Measurements from ENCODE around the gene EDAR. TPM values are rescaled to one million over a fixed set of nuclear protein-coding genes. Genes with fewer than 3 reads are reported as not detected.

Gene EDAR
- total RNA-seq, 2 donors from 2014 or later = 0.69 to 1.1 TPM

DNA sequence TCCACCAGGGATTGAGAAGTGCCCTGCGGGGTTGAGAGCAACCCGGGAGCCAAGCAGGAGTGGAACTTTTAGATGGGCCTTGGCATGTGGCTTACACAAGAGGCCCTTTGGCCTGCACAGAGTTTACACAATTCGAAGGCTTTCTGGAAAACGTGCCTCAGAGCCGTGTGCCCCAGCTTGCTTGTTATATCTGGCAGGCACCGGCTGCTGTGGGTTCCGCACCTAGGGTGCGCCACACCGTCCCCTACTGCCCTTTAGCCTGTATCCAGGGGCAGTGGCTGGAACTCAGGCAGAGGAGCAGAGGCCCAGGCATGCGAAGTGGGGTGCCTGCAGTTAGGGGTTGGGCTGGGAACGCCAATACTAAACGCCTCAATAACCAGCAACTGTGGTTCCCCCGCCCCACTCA is 32.9 kb upstream of the EDAR start:
- intact Hi-C loops (cut with DNase I) = no loop called here

DNA sequence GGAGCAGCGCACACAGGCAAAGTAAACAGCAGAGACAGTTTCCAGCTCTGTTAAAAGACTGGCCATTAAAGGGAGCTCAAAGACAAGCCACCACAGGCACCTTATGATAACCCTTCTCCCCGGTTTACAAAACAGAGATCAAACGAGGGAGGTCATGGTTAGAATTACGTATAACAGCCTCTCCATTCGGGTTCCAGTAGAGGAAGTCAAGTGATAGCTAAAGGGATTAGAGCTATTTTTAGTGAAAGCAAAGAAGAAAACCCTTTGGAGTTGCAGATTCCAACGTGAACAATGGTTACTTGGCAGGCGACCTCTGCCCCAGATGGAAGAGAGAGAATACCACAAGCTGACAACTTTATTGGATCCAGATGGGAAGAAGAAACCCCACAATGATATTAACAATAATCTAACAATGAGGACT is 31.2 kb upstream of the EDAR start:
- intact Hi-C loops (cut with DNase I) = no loop called here
- TF ChIP-seq CTCF (IDR thresholded peaks at IDR 0.05) = no peak
- Histone ChIP-seq H3K4me3 (no peak overlapping the region), H3K9me3 (no peaks in the 10 kb centered on the region), H3K4me1 (no peaks in the 10 kb centered on the region), H3K36me3 (no peaks in the 10 kb centered on the region), H3K9ac (ENCODE audit: low read depth in 2 of 2, low read length in 2 of 2) (no peak overlapping the region), H3K27ac (no peak overlapping the region), H3K27me3 (no peaks in the 10 kb centered on the region)
- DNase-seq = no peak

More for the DNA sequence above, 32.9 kb upstream of the EDAR start:
- Histone ChIP-seq H3K9ac (ENCODE audit: low read depth in 2 of 2, low read length in 2 of 2) (no peak overlapping the region), H3K9me3 (no peaks in the 10 kb centered on the region), H3K27me3 (no peaks in the 10 kb centered on the region), H3K27ac (no peak overlapping the region), H3K4me1 (no peaks in the 10 kb centered on the region), H3K4me3 (no peak overlapping the region), H3K36me3 (no peaks in the 10 kb centered on the region)
- no peak for DNase-seq
- TF ChIP-seq CTCF (IDR thresholded peaks at IDR 0.05) = no peak

DNA sequence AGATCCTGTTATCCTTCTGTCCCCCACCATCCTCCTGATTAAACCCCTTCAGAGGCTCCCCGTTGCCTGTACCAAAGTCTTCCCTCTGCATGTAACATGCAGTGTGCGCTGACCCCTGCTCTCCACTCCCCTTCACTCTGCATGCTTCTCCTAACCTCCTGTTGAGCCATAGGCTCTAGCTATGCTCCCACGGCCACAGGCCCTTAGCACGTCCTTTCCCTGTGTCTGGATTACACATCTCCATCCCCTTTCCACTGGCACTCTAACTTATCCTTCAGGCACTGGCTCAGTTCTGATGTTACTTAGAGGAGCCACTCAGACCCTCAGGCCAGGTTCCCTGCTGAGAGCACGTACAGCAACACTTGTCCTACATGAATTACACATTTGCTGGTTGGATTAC is 29.4 kb upstream of the EDAR start:
- no peaks in the 10 kb centered on the region for H3K9me3 ChIP-seq
- no peaks in the 10 kb centered on the region for H3K36me3 ChIP-seq
- H3K27me3 ChIP-seq = no peaks in the 10 kb centered on the region
- intact Hi-C loops (cut with DNase I) = no loop called here
- H3K4me1 ChIP-seq = no peaks in the 10 kb centered on the region
- H3K27ac ChIP-seq = no peak overlapping the region
- no peak for TF ChIP-seq CTCF (IDR thresholded peaks at IDR 0.05)
- DNase-seq = no peak
- no peak overlapping the region for H3K9ac ChIP-seq (ENCODE audit: low read depth in 2 of 2, low read length in 2 of 2)
- no peak overlapping the region for H3K4me3 ChIP-seq

DNA sequence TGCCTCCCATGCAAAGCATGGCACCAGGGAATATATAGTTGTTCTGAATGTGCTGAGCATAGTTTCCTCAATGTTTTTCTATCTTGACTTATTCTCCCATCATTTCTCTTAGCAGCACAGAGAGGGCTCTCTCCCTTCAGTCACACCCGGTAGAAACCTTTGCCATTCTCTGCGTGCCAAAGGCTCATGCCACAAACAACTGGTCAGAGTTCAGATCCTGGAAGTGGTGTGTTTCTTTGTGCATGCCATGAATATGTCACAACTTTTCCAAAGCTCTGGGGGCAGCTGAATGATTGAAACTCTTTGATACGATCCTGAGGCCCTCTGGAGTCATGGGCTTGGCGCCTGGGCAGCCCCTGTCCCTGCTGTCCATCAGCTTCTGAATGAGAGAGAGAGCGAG is 28.0 kb upstream of the EDAR start:
- no peak for TF ChIP-seq CTCF (IDR thresholded peaks at IDR 0.05)
- Histone ChIP-seq H3K27ac (no peak overlapping the region), H3K4me1 (no peaks in the 10 kb centered on the region), H3K4me3 (no peak overlapping the region), H3K36me3 (no peaks in the 10 kb centered on the region), H3K9me3 (no peaks in the 10 kb centered on the region), H3K9ac (ENCODE audit: low read depth in 2 of 2, low read length in 2 of 2) (no peak overlapping the region), H3K27me3 (no peaks in the 10 kb centered on the region)
- intact Hi-C loops (cut with DNase I) = no loop called here
- no peak for DNase-seq

DNA sequence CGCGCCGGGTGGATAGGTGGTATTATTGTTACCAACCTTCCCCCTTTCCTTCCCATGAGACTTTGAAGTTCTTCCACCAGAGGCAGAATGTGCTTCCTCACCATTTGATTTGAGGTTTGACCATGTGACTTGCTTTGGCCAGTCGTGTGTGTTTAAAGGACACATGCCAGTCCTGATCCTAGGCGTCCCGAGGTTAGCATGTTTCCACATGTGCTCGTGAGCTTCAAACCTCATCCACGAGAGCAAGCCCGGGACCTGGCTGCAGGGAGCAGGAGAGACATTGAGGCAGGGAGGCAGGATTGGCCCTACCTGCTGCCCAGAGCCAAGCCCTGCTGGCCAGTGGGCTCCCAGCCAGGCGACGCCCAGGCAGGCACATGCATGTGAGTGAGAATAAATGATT is 27.4 kb upstream of the EDAR start:
- no peak for TF ChIP-seq CTCF (IDR thresholded peaks at IDR 0.05)
- no peak overlapping the region for H3K4me3 ChIP-seq
- H3K27me3 ChIP-seq = no peaks in the 10 kb centered on the region
- no peak for DNase-seq
- intact Hi-C loops (cut with DNase I) = no loop called here
- H3K4me1 ChIP-seq = no peaks in the 10 kb centered on the region
- no peak overlapping the region for H3K27ac ChIP-seq
- no peaks in the 10 kb centered on the region for H3K9me3 ChIP-seq
- no peak overlapping the region for H3K9ac ChIP-seq (ENCODE audit: low read depth in 2 of 2, low read length in 2 of 2)
- no peaks in the 10 kb centered on the region for H3K36me3 ChIP-seq

GRCh38 chr2:109014476-109014875 is 25.5 kb upstream of the EDAR start:
- no peak overlapping the region for H3K9ac ChIP-seq (ENCODE audit: low read depth in 2 of 2, low read length in 2 of 2)
- no peaks in the 10 kb centered on the region for H3K9me3 ChIP-seq
- H3K4me3 ChIP-seq = no peak overlapping the region
- no peak for TF ChIP-seq CTCF (IDR thresholded peaks at IDR 0.05)
- no peak for DNase-seq
- intact Hi-C loops (cut with DNase I) = no loop called here
- H3K4me1 ChIP-seq = no peaks in the 10 kb centered on the region
- H3K36me3 ChIP-seq = no peaks in the 10 kb centered on the region
- H3K27ac ChIP-seq = no peak overlapping the region
- no peaks in the 10 kb centered on the region for H3K27me3 ChIP-seq
